Tibial artery (tissue), 4 donors: ENCODE results near the gene BRF1.
A peak's percentile ranks its signal among the peaks of the same experiment; 100 is the strongest.

Experiments
- DNase-seq, 2 donors: peaks; one replicate each; pipeline ENCODE4 v3.0.0-alpha.2; 2019
- H3K27ac ChIP-seq, 2 donors: fragments of 200-600 bp; sonication (generic) in 1 of 2; 1 replicate in 1 of 2; 2 replicates in 1 of 2; pipeline ENCODE4 v1.5.1; 2018 to 2019; ENCODE audit warnings: mild to moderate bottlenecking in 1 of 2
- H3K27me3 ChIP-seq, 2 donors: fragments of 200-600 bp; sonication (generic) in 1 of 2; one replicate each; pipeline versions ENCODE4 v1.5.1 to v1.6.0; 2016 to 2019
- H3K36me3 ChIP-seq, 3 donors: fragments of 200-600 bp; sonication (generic) in 2 of 3; one replicate each; pipeline ENCODE4 v1.5.1; 2016 to 2019; ENCODE audit warnings: mild to moderate bottlenecking in 2 of 3
- H3K4me1 ChIP-seq, 4 donors: fragments of 200-600 bp; sonication (generic) in 2 of 4; 1 replicate in 3 of 4; 2 replicates in 1 of 4; pipeline ENCODE4 v1.5.1; 2016 to 2019
- H3K4me3 ChIP-seq, 2 donors: fragments of 200-600 bp; sonication (generic) in 1 of 2; 1 replicate in 1 of 2; 2 replicates in 1 of 2; pipeline ENCODE4 v1.5.1; 2018 to 2019; ENCODE audit warnings: mild to moderate bottlenecking in 2 of 2
- H3K9me3 ChIP-seq, 3 donors: fragments of 200-600 bp; sonication (generic) in 1 of 3; one replicate each; pipeline ENCODE4 v1.5.1; 2016 to 2019
- intact Hi-C: fragments of 100-400 bp; cut with DNase I; formaldehyde crosslinking; loops from one replicate; pipeline ENCODE4 v1.15.0; 2023; ENCODE audit warnings: low total_unique reads
- TF ChIP-seq, protein P1 (sequence below), 2 experiments: fragments of 200-600 bp in 1 of 2; fragments of 450-650 bp in 1 of 2; IDR thresholded peaks; one replicate each; pipeline ENCODE4 v1.5.1; 2017 to 2019; ENCODE audit warnings: antibody characterized with exemption in 2 of 2, mild to moderate bottlenecking in 1 of 2, moderate library complexity in 1 of 2

BRF1 gene

GRCh38 chr14:105313381-105314286 lies 12.8 kb upstream of the BRF1 start:
- Histone ChIP-seq H3K27me3 (no peaks in the 10 kb centered on the region), H3K27ac (peak overlapping the region; percentile 93 to 100), H3K4me3 (peak overlapping the region; percentile 94 to 96), H3K9me3 (no peaks in the 10 kb centered on the region), H3K4me1 (peaks cover 0 to 39% (median 30%) of the 10 kb centered on the region in 4 donors), H3K36me3 (no peaks in the 10 kb centered on the region)
- intact Hi-C loops: loop anchor here (10.0 kb wide), 1 partner anchor 59 kb away; no protein-coding TSS in a partner anchor
- TF ChIP-seq, protein P1, sequence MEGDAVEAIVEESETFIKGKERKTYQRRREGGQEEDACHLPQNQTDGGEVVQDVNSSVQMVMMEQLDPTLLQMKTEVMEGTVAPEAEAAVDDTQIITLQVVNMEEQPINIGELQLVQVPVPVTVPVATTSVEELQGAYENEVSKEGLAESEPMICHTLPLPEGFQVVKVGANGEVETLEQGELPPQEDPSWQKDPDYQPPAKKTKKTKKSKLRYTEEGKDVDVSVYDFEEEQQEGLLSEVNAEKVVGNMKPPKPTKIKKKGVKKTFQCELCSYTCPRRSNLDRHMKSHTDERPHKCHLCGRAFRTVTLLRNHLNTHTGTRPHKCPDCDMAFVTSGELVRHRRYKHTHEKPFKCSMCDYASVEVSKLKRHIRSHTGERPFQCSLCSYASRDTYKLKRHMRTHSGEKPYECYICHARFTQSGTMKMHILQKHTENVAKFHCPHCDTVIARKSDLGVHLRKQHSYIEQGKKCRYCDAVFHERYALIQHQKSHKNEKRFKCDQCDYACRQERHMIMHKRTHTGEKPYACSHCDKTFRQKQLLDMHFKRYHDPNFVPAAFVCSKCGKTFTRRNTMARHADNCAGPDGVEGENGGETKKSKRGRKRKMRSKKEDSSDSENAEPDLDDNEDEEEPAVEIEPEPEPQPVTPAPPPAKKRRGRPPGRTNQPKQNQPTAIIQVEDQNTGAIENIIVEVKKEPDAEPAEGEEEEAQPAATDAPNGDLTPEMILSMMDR (IDR thresholded peaks at IDR 0.05): no peak
- peak; percentile 48 to 73 for DNase-seq

GRCh38 chr14:105312973-105313372 lies 12.2 kb upstream of the BRF1 start:
- Histone ChIP-seq H3K4me1 (peaks cover 0 to 37% (median 30%) of the 10 kb centered on the region in 4 donors), H3K9me3 (no peaks in the 10 kb centered on the region), H3K4me3 (no peak overlapping the region), H3K27ac (peak overlapping the region; percentile 93 to 100), H3K36me3 (no peaks in the 10 kb centered on the region), H3K27me3 (no peaks in the 10 kb centered on the region)
- peak in 1 of 2 donors; percentile 62 for DNase-seq
- TF ChIP-seq, protein P1 (IDR thresholded peaks at IDR 0.05): no peak
- intact Hi-C loops: loop anchor here (10.0 kb wide), 1 partner anchor 58 kb away; no protein-coding TSS in a partner anchor

GRCh38 chr14:105311838-105312237 lies 11.0 kb upstream of the BRF1 start:
- H3K27ac ChIP-seq: no peak overlapping the region
- no peak for DNase-seq
- intact Hi-C loops: loop anchor here (10.0 kb wide), 1 partner anchor 57 kb away; no protein-coding TSS in a partner anchor

DNA sequence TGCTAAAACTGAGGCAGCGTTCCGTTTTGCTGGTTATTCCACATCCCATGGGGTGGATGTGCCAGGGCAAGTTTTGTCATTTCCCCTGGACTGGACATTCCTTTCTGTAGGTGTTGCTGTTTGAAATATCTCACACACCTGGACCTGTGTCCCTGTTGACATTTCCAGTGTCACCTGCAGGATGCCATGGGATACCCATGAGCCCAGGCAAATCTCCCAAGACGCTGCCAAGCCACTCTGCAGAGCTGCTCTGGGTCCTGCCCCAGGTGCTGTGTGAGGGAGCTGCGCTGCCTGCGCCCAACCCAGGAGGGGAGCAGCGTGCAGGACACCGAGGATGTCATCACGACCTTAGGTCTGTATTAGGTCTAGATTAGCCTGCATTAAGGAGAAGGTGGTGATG lies 8.6 kb upstream of the BRF1 start:
- Histone ChIP-seq H3K27ac (no peak overlapping the region), H3K4me1 (peaks cover 0 to 10% (median 7%) of the 10 kb centered on the region in 4 donors), H3K36me3 (no peaks in the 10 kb centered on the region), H3K4me3 (no peak overlapping the region), H3K27me3 (no peaks in the 10 kb centered on the region), H3K9me3 (no peaks in the 10 kb centered on the region)
- intact Hi-C loops: loop anchor here (10.0 kb wide), 1 partner anchor 185 kb away; the partner anchor contains the start of gene TEDC1
- no peak for DNase-seq
- TF ChIP-seq, protein P1 (IDR thresholded peaks at IDR 0.05): no peak

More at GRCh38 chr14:105311838-105312237, 11.0 kb upstream of the BRF1 start:
- Histone ChIP-seq H3K4me3 (no peak overlapping the region), H3K4me1 (peaks cover 0 to 26% (median 21%) of the 10 kb centered on the region in 4 donors), H3K36me3 (no peaks in the 10 kb centered on the region), H3K27me3 (no peaks in the 10 kb centered on the region), H3K9me3 (no peaks in the 10 kb centered on the region)
- TF ChIP-seq, protein P1 (IDR thresholded peaks at IDR 0.05): no peak

DNA sequence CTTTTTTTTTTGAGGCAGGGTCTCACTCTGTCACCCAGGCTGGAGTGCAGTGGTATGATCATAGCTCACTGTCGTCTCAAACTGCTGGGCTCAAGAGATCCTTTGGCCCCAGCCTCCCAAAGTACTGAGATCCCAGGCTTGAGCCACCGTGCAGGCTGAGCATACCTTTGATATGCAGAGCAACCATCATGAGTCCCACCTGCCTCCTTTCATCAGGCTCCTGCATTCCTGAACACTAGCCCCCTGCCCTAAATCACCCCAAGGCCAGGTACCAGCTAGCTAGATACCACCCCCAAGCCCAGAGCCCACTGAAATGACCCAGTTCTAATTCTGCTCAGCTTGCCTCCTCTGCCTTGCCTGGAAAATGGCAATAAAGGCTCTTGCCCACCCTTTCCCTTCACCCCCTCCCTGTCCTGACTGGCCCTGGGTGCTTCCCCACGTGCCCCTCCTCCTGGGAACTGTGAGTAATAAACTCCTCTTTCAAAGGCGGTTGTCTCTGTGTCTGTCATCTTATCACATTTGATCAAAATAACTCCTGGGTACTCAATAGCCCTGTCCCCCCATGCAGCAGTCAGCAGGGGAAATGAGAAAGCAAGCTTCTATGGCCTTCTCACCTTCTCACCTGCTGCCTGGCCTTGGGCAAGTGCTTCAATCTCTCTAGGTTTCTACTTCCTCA lies 6.4 kb upstream of the BRF1 start:
- TF ChIP-seq, protein P1 (IDR thresholded peaks at IDR 0.05): no peak
- Histone ChIP-seq H3K27me3 (no peaks in the 10 kb centered on the region), H3K27ac (no peak overlapping the region), H3K9me3 (no peaks in the 10 kb centered on the region), H3K36me3 (no peaks in the 10 kb centered on the region), H3K4me1 (no peaks in the 10 kb centered on the region), H3K4me3 (no peak overlapping the region)
- intact Hi-C loops: loop anchor here (10.0 kb wide), 1 partner anchor 188 kb away; the partner anchor contains the start of gene TEDC1
- no peak for DNase-seq
